ENCODE measurements around the gene RBM7.

RBM7 gene

DNA sequence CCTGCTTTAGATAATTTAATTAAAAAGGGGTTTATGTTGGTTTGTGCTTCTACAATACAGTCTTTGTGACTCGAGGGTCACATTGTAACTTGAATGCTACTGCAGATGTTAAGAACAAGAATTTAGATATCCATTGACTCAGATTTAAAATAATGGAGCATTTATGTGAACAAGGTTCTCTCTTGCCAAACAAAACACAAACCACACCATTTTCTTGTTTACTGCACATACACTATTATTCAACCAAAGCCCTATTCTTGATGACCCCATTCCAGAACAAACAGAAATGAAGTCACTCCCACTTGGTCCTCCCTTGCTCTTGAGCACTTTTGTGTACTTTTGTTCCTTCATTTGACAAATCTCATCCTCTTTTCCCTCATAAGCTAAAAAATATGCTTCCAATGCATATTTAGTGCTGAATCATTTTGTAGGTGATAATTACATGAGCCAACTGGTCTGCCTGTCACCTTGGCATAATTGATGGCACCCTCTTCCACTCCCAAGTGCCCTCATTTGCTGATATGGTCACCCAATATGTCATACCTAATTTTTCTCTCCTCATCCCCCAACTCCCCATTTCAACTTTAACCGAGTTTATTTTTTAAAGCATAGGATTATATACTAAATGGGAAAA lies 3.0 kb upstream of the RBM7 start:
- DNase-seq, result no peak

DNA sequence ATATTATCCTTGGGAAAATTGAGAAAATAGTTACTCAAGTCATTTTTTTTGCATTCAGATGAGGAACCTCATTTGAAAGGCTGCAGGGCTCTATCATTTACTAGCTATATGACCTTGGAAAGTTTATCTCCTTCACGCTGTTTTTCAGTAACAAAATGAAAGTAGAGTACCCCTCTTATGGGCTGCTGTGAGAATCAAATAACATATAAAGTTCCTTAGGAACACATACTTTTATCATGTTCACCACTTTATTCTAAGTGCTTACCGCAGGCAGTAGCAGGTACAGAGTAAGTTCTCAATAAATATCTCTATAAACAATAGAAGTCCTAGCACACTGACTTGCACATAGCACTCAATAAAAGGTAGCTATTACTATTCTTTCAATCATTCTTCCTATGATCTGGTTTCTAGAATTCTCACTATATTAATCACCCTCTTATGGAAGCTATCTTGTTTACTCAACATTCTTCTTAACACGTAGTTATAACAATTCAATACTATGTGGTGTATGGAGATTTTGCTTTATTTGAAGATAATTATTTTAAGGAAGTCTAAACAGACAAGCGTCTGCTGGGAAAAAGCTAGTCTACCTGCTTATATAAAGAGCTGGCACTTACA lies 2.1 kb upstream of the RBM7 start:
- DNase-seq, result no peak

DNA sequence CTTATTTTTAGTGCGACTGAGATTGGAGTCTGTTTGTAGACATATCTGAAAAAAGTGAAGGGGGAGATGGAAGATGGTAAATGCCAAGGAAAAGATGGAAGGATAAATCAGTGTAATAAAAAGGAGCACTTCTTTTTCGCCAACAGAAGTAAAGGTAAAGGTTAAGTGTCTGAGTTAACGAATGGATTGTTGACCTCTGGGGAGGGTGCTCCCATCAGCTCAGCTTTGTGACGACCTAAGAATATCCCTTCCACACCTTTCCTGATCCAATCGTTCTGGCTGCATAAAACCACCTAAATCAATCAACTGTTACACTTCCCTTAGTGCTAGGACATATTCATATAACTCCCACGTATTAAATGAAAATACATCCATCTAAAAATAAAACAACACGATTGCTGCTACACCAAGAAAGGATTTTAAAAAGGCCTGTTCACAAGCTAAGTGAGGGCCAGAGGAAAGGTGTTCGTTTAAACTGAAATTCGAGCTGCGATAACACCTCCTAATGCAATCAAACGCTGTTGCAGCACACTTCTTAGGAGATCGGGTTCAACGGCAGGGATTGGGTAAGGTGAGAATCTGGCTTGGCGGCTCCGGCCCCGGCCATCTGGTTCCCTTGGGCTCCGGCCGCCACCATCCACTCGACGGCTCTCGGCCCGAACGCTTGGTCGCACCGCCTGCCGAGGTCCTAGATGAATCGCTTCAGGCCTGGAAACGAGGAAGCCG lies 813 bp upstream of the RBM7 start:
- no peak for DNase-seq

DNA sequence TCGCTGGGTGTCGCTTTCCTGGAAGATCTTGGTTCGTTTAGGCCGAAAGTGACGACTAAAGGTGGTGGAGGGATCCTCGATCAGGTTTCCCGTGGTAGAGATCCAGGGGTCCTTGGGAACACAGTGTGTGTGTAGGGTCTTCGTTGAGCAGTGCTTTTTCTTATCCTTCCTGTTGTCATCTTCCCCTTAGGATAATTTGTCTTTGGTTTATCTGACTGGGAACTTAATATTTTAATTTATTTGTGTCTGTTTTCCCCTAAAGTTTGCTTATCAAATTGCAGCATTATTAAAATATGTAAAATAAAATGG lies 403 bp downstream of the RBM7 start:
- no peak for DNase-seq

DNA sequence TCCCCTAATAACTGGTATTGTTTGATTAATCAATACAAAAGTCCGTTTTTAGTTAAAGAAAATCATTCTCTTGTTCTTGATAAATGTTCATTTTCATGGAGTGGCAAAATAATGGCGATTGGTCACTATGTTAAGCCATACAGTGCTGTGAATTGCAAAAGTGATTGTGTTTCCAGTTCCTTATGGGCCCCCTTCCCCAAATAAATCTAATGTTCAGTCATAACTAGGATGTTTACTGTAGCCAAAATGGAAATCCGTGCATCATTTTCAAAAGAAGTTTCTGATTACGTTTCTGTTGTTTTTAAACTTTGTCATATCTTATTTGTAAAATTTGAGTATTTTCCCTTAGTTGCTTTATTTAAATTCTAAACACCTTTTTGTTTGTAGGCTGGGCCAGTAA lies 845 bp downstream of the RBM7 start:
- DNase-seq, result no peak

DNA sequence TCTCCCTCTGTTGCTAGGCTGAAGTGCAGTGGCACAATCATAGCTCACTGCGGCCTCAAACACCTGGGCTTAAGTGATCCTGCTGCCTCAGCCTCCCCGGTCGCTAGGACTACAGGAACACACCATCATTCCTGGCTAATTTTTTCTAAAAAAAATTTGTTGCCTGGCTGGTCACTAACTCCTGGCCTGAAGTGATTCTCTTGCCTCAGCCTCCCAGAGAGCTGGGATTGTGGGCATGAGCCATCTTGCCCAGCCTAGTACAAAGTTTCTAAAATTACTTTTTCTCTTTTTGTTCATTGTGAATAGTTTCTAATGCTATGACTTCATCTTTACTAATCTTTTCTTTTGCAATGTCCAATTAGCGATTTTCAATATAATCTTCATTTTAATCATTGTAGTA lies 12.5 kb downstream of the RBM7 start:
- DNase-seq, result no peak

DNA sequence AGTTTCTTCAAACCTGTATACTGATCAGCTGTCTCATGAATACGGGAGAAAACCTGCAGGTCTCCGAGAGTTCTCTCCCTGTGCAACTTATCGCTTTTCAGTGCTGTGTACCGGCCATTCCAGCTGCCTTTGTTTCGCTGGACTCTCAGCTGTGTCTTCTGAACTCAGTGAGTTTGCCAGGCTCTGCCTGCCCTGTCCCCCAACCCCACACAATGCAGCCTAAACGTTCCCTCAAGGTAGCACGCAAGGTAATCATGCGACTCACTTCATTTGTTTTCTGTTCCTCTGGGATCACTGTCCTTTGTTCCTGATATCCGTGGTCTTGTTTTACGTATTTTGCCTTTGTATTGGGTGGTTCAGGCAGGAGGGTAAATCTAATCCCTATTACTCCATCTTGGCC lies 13.5 kb downstream of the RBM7 start:
- no peak for DNase-seq

DNA sequence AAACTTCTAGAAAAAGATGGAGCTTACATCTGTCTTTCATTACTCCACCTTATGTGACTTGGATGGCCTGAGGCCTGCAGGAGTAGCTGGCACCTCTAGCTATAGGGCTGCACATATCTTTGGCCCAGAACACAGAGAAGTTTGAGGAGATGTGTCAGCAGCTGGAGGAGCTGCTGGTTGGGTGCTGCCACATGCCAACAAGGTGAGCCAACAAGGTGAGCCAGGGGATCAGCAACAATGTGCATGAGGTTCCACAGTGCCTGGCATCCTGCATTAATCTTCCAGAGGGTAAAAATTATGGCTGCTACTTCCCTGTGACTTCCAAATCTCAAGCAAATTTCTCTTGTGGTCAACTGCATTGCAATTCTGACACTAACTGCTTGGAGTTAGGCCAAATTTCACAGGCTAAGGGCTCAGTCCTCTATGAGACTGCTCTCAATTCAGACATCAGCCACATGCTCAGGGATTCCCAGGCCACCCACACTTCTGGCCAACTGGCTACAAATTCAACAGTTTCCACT lies 16.0 kb downstream of the RBM7 start:
- DNase-seq, result no peak

DNA sequence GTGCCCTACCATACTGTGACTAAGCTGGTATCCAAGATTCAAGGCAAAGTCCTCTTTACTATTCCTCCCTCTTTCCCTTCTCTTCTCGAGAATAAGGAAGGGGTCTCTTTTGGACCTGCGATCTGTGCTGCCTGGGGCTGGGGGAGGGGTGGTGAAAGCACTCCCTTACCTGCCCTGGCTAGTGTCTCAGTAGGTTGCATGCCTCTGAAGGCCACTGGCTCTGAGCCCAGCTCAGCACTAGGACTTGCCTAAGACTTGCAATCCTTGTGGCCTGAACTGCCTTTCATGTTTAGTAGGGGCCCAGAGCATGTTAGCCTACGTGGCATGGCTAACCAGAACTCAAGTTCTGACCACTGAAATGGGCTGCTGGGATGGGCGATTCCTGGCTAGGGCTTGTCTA lies 25.8 kb downstream of the RBM7 start:
- no peak for DNase-seq

DNA sequence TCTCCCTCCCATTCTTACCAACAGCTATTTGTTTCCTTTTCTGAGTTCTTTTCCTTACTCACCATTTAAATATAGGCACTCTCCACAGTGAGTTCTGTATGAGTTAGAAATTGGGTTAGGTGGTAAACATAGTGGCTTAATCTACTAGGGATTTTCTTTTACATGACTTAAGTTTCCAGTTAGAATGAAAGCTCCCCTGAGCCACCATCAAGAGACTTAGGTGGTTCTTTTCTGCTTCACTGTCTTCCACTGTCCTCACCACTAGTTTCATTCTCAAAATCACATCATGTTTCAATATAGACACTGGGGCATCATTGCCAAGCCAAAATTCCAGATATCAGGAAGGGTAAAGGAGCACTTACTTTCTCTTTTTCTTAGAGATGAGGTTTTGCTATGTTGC lies 29.8 kb downstream of the RBM7 start:
- DNase-seq, result no peak

DNA sequence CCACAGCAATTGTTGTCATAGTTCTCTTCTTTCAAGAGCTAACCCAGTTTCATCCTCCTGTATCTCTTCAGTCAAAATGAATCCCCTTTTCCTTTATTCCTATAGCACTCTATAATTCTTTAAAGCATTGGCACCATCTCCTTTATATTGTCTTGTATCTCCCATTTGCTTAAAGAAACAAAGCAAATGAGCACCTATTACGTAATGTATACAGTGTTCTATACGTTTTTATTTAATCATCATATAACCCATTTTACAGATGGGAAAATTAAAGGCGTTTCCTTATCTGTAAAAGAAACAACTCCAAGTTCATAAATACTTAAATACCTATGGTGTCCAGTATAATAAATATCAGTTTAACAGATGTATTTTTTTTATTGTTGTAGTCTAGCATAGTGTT lies 32.4 kb downstream of the RBM7 start:
- no peak for DNase-seq

DNA sequence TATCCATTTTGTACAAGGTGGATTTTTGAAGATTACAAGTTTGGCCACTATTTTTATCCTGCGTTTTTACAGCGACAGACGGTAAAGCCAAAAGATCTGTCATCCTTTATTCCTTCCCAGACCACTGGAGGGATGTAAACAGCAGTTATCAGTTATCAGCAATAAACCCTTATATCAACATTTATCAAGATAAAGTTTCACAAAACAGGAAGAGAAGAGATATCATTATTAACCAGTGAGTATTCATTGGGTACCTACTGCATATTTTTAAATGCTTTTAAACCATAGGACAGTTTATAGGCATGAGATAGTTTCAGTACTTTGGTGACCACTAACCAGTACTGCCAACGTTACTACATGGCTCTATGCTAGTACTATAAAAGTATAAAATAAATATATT lies 32.9 kb downstream of the RBM7 start:
- no peak for DNase-seq

DNA sequence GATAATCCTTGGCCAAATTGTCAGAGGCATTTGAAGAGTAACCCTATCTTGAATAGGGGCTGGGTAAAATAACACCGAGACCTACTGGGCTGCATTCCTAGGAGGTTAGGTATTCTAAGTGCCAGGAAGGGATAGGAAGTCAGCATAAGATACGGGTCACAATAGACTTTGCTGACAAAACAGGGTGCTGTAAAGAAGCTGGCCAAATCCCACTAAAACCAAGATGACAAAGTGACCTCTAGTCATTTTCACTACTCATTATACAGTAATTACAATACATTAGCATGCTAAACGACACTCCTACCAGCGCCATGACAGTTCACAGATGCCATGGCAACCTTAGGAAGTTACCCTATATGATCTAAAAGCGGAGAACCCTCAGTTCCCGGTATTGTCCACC lies 37.8 kb downstream of the RBM7 start:
- no peak for DNase-seq

DNA sequence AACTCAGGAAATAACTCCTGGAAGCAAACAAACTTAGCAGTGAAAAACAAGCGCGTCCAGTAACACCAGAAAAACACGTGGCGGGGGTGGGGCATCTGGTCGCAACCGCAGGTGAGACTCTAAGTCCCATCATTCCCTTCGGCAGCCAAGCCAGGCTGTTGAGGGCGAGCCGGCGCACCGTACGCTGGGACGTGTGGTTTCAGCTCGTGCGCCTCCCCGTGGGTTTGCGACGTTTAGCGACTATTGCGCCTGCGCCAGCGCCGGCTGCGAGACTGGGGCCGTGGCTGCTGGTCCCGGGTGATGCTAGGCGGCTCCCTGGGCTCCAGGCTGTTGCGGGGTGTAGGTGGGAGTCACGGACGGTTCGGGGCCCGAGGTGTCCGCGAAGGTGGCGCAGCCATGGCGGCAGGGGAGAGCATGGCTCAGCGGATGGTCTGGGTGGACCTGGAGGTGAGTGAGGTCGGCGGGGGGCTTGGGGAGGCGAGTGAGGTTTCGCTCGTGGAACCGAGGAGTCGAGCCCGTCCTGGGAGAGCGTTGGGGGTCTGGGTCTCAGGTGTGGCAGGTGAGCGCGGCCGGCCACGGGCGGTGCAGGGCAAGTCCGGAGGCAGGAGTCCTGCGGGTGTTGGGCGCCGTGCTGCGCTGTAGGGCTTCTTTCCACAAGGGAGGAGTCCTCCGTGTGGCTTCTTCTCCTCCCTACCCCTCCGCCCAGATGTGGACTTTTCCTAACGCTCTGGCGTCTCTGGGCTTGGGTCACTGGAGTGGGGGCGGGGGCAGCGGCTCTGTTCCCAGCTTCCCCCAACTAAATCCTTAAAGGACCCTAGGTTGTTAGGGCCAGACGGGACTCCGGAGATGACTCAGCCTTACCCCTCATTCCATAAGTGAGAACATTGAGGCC lies 39.0 kb downstream of the RBM7 start, which contains the start of gene REXO2:
Gene REXO2, plus strand, starts transcription at position 239 of the 892 bp plus-strand sequence. Its CDS starts 62 bp downstream, at position 301.
- DNase-seq, result peak; percentile 94

DNA sequence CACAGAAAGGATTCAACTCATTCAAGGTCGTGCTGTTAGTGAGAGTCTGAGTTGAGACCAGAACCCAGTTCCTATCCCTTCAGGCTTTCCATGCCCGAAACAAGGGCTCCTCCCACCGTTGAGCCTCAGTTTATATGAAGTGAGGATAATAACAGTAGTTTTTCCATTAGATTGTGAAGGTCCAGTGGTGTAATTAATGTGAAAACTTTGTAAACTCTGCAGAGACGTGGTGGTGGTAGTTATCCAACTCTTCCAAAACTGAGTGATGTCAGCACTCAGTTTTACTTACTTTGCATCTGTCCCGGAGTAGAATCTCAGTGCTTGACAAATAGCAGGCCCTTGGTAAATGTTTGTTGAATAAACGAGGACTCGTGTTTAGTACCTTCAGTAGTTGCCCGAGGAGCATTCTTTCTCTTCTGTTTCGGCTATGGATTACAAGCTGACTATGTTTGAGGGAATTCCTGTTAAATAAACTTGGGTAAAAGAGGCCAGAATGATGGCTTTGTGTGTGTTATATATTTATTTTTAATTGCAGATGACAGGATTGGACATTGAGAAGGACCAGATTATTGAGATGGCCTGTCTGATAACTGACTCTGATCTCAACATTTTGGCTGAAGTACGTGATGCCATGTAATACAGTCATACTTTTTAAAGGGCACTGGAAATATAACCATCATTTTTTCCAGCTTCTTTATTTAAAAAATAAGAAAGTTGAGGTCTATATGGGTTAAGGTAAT lies 39.8 kb downstream of the RBM7 start:
- DNase-seq, result no peak

DNA sequence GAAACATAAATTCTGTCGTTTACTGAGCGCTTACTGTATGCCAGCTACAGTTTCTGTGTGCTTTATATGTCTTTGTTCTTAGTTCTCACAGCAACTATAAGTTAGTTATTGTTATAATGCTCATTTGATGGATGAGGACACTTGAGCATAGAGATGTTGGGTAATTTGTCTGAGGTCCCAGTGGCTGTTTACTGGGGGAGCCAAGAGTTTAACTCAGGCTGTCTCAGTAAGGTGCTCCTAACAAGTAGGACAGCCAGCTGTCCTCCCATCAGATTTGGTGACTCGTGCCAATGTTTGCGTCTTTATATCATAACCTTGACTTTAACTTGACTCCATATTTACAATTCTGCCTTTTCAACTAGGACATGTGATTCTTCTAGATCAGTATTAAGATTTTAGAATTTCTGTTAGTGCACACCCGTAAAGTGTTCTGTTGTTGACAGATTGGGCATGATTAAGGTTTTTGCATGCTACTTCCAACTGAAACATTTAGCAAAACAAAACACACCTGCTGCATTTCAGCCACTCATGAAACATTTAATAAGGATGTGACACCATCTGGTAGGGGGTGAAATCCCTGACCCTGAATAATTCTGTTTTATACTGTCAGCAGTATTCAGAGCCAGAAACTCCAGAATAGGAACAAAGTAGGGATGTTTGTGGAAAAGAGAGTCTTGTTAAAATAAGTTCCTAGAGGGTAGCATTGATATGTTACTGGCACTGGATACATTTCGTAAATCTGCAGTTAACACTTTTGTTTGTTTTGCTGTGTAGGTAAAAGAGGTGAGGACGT lies 40.7 kb downstream of the RBM7 start:
- no peak for DNase-seq

DNA sequence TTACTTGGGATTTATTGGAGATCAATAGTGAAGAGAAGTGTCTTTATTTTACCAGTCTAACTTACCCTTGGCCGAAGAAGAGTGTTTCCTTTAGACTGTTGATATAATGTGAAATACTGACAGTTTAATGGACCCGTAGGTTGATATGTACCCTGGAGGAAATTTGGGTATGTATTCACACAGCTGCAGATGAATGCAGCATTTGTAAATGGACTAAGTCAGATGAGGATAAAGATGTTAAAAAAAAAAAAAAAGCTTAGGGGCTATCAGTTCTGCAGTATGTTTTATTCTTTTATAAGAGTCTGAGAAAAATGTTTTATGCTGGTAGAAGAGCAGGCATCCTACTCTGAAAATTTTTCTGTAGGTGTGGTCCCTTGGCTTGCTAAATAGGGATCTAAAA lies 41.5 kb downstream of the RBM7 start:
- DNase-seq, result no peak

DNA sequence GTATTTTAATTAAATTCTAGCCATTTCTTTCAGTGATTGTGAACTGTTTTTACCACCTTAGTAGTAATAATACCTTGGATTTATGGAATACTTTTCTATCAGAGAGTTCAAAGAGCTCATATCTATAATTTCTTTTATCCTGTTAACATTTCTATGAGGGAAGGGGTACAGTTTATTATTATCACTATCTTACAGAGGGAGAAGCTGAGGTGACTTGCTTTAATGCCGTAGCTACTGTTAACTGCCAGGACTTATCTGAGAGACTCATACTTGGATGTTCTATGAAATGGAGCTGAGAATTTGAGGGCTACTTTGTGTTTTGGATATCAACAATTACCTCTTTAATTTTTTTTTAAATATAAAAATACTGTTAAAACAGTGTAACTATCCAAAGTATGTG lies 42.1 kb downstream of the RBM7 start:
- no peak for DNase-seq

DNA sequence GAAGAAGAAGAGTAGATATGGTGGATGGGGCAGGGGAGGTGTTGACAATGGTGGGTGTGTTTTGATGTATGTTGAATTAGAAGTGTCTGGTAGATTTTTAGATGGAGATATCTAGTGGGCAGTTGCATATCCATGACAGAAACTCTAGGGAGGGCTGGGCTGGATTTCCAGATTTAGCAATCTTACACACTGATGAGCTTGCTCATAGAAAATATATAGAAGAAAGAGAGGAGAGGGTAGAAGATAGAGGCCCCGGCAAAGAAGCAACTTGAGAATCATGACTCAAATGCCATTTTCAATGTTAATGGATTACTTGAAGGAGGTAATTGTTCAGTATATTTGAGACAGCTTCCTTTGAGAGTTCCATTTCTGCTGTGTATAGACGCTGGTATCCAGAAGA lies 47.0 kb downstream of the RBM7 start:
- no peak for DNase-seq

DNA sequence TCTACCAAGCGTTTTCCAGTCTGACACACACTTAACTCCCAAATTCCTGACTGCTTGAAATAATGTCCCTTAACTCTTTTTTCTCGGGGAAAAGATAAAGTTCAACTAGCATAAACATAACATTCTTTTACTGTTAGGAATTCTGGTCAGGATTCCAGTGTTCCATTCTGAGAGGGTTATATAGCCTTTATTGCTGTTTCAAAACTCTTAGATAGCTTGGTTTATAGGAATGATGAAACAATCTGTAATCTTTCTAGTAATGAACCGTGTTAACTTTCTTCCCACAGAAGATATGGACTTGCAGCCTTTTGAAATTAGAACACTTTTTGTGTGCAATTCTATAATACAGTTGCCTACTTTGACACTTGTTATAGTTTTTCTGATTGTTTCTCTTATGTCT lies 47.4 kb downstream of the RBM7 start:
- DNase-seq, result no peak

DNA sequence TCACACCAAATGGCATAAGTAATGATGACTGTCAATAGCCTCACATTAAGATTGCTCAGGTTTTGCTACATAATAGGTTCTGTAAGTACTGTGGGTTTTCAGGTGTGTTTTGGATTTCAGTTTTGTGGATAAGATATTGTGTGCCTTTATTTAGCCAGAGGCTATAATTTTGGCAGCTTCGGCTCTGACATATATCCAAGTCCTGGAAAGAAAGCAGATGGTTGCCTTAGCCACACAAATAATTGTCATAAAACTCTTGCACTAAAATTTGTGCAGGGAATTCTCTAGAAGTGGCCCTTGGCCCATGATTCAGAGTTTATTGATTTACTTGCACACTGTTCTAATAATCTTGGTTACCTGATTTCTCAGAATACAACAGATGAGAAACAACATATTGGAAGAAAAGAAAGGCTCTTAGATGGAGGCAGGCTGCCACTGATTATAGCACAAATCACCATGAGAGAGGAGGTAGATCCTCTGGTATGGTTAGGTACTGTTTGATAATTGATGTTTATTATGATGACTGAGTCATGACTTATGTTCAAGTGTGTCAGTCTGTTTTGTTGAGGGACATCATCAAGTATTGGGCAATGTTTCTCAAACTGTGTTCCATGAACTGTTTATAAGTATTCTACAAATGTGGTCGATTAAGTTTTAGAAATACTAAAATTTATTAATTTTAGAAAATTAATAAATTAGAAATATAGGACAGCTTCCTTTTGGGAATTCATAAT lies 48.5 kb downstream of the RBM7 start:
- no peak for DNase-seq
